Fibroblast of skin of scalp (primary cell): ENCODE data around the gene ATM.
"Not testable (repeated sequence)": the region's sequence is repeated elsewhere in the genome, so short reads cannot be mapped to it uniquely, and the experiment has no call there.

Experiments
- DNase-seq: peaks from one replicate; pipeline ENCODE4 v3.0.0-alpha.2; 2013

ATM gene

GRCh38 chr11:108370990-108371389 lies 148.1 kb downstream of the ATM start:
- DNase-seq, result no peak

GRCh38 chr11:108373505-108373904 lies 150.6 kb downstream of the ATM start:
- DNase-seq, result not testable (repeated sequence)

- no peak for DNase-seq
Observed at GRCh38 chr11:108388576-108388975, 165.7 kb downstream of the ATM start.

GRCh38 chr11:108392353-108392752 lies 169.5 kb downstream of the ATM start:
- DNase-seq, result no peak

- no peak for DNase-seq
Observed at GRCh38 chr11:108393046-108393445, 170.2 kb downstream of the ATM start.

GRCh38 chr11:108394744-108395284 lies 171.9 kb downstream of the ATM start:
- no peak for DNase-seq

- not testable (repeated sequence) for DNase-seq
Observed at GRCh38 chr11:108396672-108397071, 173.8 kb downstream of the ATM start.

- DNase-seq, result no peak
Observed at GRCh38 chr11:108398439-108398838, 175.6 kb downstream of the ATM start.

- DNase-seq, result no peak
Observed at GRCh38 chr11:108402241-108402640, 179.4 kb downstream of the ATM start.

GRCh38 chr11:108403052-108403451 lies 180.2 kb downstream of the ATM start:
- DNase-seq, result no peak

GRCh38 chr11:108405706-108406105 lies 182.8 kb downstream of the ATM start:
- peak; percentile 7 for DNase-seq

- DNase-seq, result no peak
Observed at GRCh38 chr11:108414958-108415357, 192.1 kb downstream of the ATM start.

- DNase-seq, result peak; percentile 12
Observed at GRCh38 chr11:108417551-108417950, 194.7 kb downstream of the ATM start.
